SK-N-SH (cell line): ENCODE data around the gene ETV3L. TPM values are rescaled to one million over a fixed set of nuclear protein-coding genes. Genes with fewer than 3 reads are reported as not detected.

Experiments used
- CTCF ChIA-PET: fragments of 300-600, 350-600 bp; formaldehyde crosslinking; extraction: SDS; loops from one replicate; lab custom pipeline; 2021; lab: Yijun Ruan, JAX
- POLR2A ChIA-PET: fragments of 350-600 bp; sonication (Branson Sonifier 250); formaldehyde crosslinking; extraction: SDS; loops from one replicate; lab custom pipeline; 2020; ENCODE audit warnings: antibody characterized with exemption, inconsistent platforms; lab: Yijun Ruan, JAX
- DNase-seq: peaks from one replicate; pipeline ENCODE4 v3.0.0; 2012
- H2AFZ ChIP-seq: fragments of 200-600 bp; sonication (generic); 2 replicates; pipeline ENCODE4 v1.8.1; 2016; ENCODE audit warnings: antibody characterized with exemption, mild to moderate bottlenecking, low read depth
- H3F3A ChIP-seq: fragments of 200-600 bp; sonication (generic); replicated peaks from 2 replicates; pipeline ENCODE3; 2016; ENCODE audit warnings: antibody characterized with exemption, mild to moderate bottlenecking; ENCODE audit not compliant: insufficient read depth
- H3K27ac ChIP-seq, 2 experiments: fragments of 200-500 bp in 1 of 2; fragments of 200-600 bp in 1 of 2; sonication (Bioruptor generic) in 1 of 2; sonication (generic), shearing (Covaris generic) in 1 of 2; 2 replicates each; pipeline versions ENCODE4 v1.5.1 to v1.6.1; 2014 to 2016; ENCODE audit warnings: low read depth in 2 of 2, inconsistent platforms in 1 of 2, low read length in 1 of 2, mild to moderate bottlenecking in 1 of 2, mixed read lengths in 1 of 2
- H3K27me3 ChIP-seq: fragments of 200-600 bp; sonication (generic), shearing (Covaris generic); 2 replicates; pipeline ENCODE4 v1.6.1; 2016; ENCODE audit warnings: mixed run types; ENCODE audit not compliant: insufficient read depth
- H3K36me3 ChIP-seq, 2 experiments: fragments of 200-500 bp in 1 of 2; fragments of 200-600 bp in 1 of 2; sonication (Bioruptor generic) in 1 of 2; sonication (generic) in 1 of 2; replicated peaks in 1 of 2; 2 replicates each; pipeline versions ENCODE3 to v1.5.1; 2014 to 2016; ENCODE audit warnings: low read length in 1 of 2, mild to moderate bottlenecking in 1 of 2; ENCODE audit not compliant: insufficient read depth in 2 of 2, control insufficient read depth in 1 of 2
- H3K4me1 ChIP-seq, 2 experiments: fragments of 200-500 bp in 1 of 2; fragments of 200-600 bp in 1 of 2; sonication (Bioruptor generic) in 1 of 2; sonication (generic), shearing (Covaris generic) in 1 of 2; 2 replicates each; pipeline versions ENCODE4 v1.5.1 to v1.6.1; 2014 to 2016; ENCODE audit warnings: low read depth in 1 of 2, low read length in 1 of 2, mixed run types in 1 of 2; ENCODE audit not compliant: insufficient read depth in 2 of 2, control insufficient read depth in 1 of 2
- H3K4me2 ChIP-seq: fragments of 200-600 bp; sonication (generic), shearing (Covaris generic); 2 replicates; pipeline ENCODE4 v1.6.1; 2017; ENCODE audit warnings: mixed run types
- H3K4me3 ChIP-seq, 2 experiments: fragments of 200-500 bp in 1 of 2; fragments of 200-600 bp in 1 of 2; sonication (Bioruptor generic) in 1 of 2; sonication (generic), shearing (Covaris generic) in 1 of 2; 2 replicates each; pipeline versions ENCODE4 v1.5.1 to v1.8.1; 2014 to 2016; ENCODE audit warnings: low read depth in 2 of 2, inconsistent platforms in 1 of 2, low read length in 1 of 2, mild to moderate bottlenecking in 1 of 2, mixed read lengths in 1 of 2, moderate library complexity in 1 of 2
- H3K79me2 ChIP-seq: fragments of 200-600 bp; sonication (generic); 2 replicates; pipeline ENCODE4 v1.8.1; 2017; ENCODE audit warnings: mild to moderate bottlenecking; ENCODE audit not compliant: insufficient read depth
- H3K9ac ChIP-seq: fragments of 200-600 bp; sonication (generic); 2 replicates; pipeline ENCODE4 v1.6.1; 2017; ENCODE audit warnings: mixed run types
- H3K9me2 ChIP-seq: fragments of 200-600 bp; sonication (generic); 2 replicates; pipeline ENCODE4 v1.6.1; 2017; ENCODE audit warnings: mixed run types
- H3K9me3 ChIP-seq: fragments of 200-600 bp; sonication (generic); 2 replicates; pipeline ENCODE4 v1.6.1; 2017; ENCODE audit warnings: mixed run types, mild to moderate bottlenecking, moderate library complexity
- H4K20me1 ChIP-seq: fragments of 200-600 bp; sonication (generic); 2 replicates; pipeline ENCODE4 v1.6.1; 2017; ENCODE audit warnings: mild to moderate bottlenecking, mixed run types; ENCODE audit not compliant: insufficient read depth
- CHD2 ChIP-seq: fragments of 150-350 bp; IDR thresholded peaks from 2 replicates; pipeline ENCODE4 v1.6.1; 2018; ENCODE audit warnings: low read length; ENCODE audit not compliant: partially characterized antibody
- ELF1 ChIP-seq: IDR thresholded peaks from 2 replicates; pipeline ENCODE4 v1.4.0; 2012
- EZH2phosphoT487 ChIP-seq: fragments of 200-600 bp; sonication (generic); IDR thresholded peaks from 2 replicates; pipeline ENCODE4 v1.6.1; 2017; ENCODE audit warnings: low read depth, mixed run types, mild to moderate bottlenecking, antibody characterized with exemption, moderate library complexity, borderline replicate concordance
- FOXJ3 ChIP-seq: sonication (generic); formaldehyde crosslinking; IDR thresholded peaks from 2 replicates; pipeline ENCODE4 v1.5.1; 2020; ENCODE audit warnings: mild to moderate bottlenecking, missing genetic modification reagents
- FOXM1 ChIP-seq: IDR thresholded peaks from 2 replicates; pipeline ENCODE4 v1.4.0; 2012; ENCODE audit warnings: low read depth, mild to moderate bottlenecking
- GABPA ChIP-seq: IDR thresholded peaks from 2 replicates; pipeline ENCODE4 v1.4.0; 2012; ENCODE audit warnings: low read depth, mild to moderate bottlenecking
- GATA2 ChIP-seq: sonication (generic); formaldehyde crosslinking; IDR thresholded peaks from 2 replicates; pipeline ENCODE4 v1.5.0; 2020; ENCODE audit warnings: mild to moderate bottlenecking, missing genetic modification reagents
- IRF3 ChIP-seq: fragments of 150-350 bp; IDR thresholded peaks from 2 replicates; pipeline ENCODE4 v1.6.1; 2016; ENCODE audit warnings: mild to moderate bottlenecking, low read depth, low read length
- JUND ChIP-seq: IDR thresholded peaks from 2 replicates; pipeline ENCODE4 v1.4.0; 2012
- MAX ChIP-seq: IDR thresholded peaks from 2 replicates; pipeline ENCODE4 v1.4.0; 2012; ENCODE audit warnings: low read depth
- MEF2A ChIP-seq: IDR thresholded peaks from 2 replicates; pipeline ENCODE4 v1.4.0; 2012; ENCODE audit warnings: low read depth, borderline replicate concordance
- MXI1 ChIP-seq: IDR thresholded peaks from 2 replicates; pipeline ENCODE4 v1.6.1; 2012; ENCODE audit warnings: mild to moderate bottlenecking, low read depth, low read length, improper control_type of control experiment
- NFIC ChIP-seq: IDR thresholded peaks from 2 replicates; pipeline ENCODE4 v1.4.0; 2012; ENCODE audit warnings: borderline replicate concordance
- NRF1 ChIP-seq: IDR thresholded peaks from 2 replicates; pipeline ENCODE4 v1.6.1; 2012; ENCODE audit warnings: low read depth, mild to moderate bottlenecking, low read length
- POLR2AphosphoS5 ChIP-seq: IDR thresholded peaks from 2 replicates; pipeline ENCODE4 v1.6.1; 2012; ENCODE audit warnings: low read depth, low read length
- RCOR1 ChIP-seq: fragments of 150-350 bp; IDR thresholded peaks from 2 replicates; pipeline ENCODE4 v1.6.1; 2017; ENCODE audit warnings: antibody characterized with exemption, low read length
- RFX5 ChIP-seq: IDR thresholded peaks from 2 replicates; pipeline ENCODE4 v1.6.1; 2012; ENCODE audit warnings: mild to moderate bottlenecking, improper control_type of control experiment, low read length
- RXRA ChIP-seq: IDR thresholded peaks from 2 replicates; pipeline ENCODE4 v1.4.0; 2012; ENCODE audit warnings: low read depth, mild to moderate bottlenecking, borderline replicate concordance
- SIN3A ChIP-seq: IDR thresholded peaks from 2 replicates; pipeline ENCODE4 v1.6.1; 2012; ENCODE audit warnings: low read depth, mild to moderate bottlenecking, low read length, moderate library complexity, borderline replicate concordance
- SMC3 ChIP-seq: IDR thresholded peaks from 2 replicates; pipeline ENCODE4 v1.6.1; 2012; ENCODE audit warnings: low read depth, low read length, improper control_type of control experiment
- TEAD4 ChIP-seq: IDR thresholded peaks from 2 replicates; pipeline ENCODE4 v1.4.0; 2012; ENCODE audit warnings: mild to moderate bottlenecking, borderline replicate concordance; ENCODE audit not compliant: insufficient read depth
- USF2 ChIP-seq: fragments of 150-350 bp; IDR thresholded peaks from 2 replicates; pipeline ENCODE4 v1.6.1; 2017; ENCODE audit warnings: antibody characterized with exemption, low read length, low read depth, borderline replicate concordance
- YY1 ChIP-seq: IDR thresholded peaks from 2 replicates; pipeline ENCODE4 v1.4.0; 2012; ENCODE audit warnings: low read depth, mild to moderate bottlenecking
- WGBS: methylation state at CpG from one replicate; pipeline ENCODE4 v1.1.6; 2017; ENCODE audit warnings: low lambda C conversion rate; 5-methylcytosine and 5-hydroxymethylcytosine counted together
- polyA plus RNA-seq, 3 experiments: library from polyadenylated mRNA; depleted of rRNA; stranded (reverse); fragments of >200 nt; gene quantifications; 2 replicates each; pipeline ENCODE4 v1.2.3, GENCODE V29; 2012
- TF ChIP-seq, protein P1 (sequence below): IDR thresholded peaks from 2 replicates; pipeline ENCODE4 v1.6.1; 2012; ENCODE audit warnings: mild to moderate bottlenecking, low read depth, low read length, moderate library complexity

The ETV3L gene
- polyA plus RNA-seq, 1 of the 3 experiments (the other 2 are of a cell fraction): not detected

- H3K9ac ChIP-seq: no peak overlapping the region
- POLR2A ChIA-PET: no interaction called here
- DNase-seq: no peak
- TF ChIP-seq YY1 (no peak), RFX5 (no peak), GATA2 (CRISPR knock-in tag) (no peak), SIN3A (no peak), SMC3 (no peak), FOXM1 (no peak), MXI1 (no peak), RXRA (no peak), IRF3 (no peak), MAX (no peak), NRF1 (no peak), MEF2A (no peak), NFIC (no peak), FOXJ3 (CRISPR knock-in tag) (no peak), CHD2 (no peak), ELF1 (no peak)
- TF ChIP-seq, all 33 proteins: peak for 0
- Histone ChIP-seq H3K4me2 (no peak overlapping the region), H3K36me3 (no peaks in the 10 kb centered on the region), H3K4me1 (peaks cover 0 to 11% of the 10 kb centered on the region in 2 experiments; a peak in 1 of 4 replicates), H4K20me1 (no peaks in the 10 kb centered on the region), H3F3A (no peaks in the 10 kb centered on the region), H3K9me3 (no peaks in the 10 kb centered on the region), H3K9me2 (no peaks in the 10 kb centered on the region), H3K27ac (no peak overlapping the region), H3K27me3 (no peaks in the 10 kb centered on the region), H3K4me3 (no peak overlapping the region), H3K79me2 (no peaks in the 10 kb centered on the region), H2AFZ (no peak overlapping the region)
- WGBS: 84% methylated on average over 3 of the region's 3 CpGs
- CTCF ChIA-PET: interaction anchor here (0.7 to 2.8 kb wide), 5 partner anchors 11 to 45 kb away, joined by 3 to 24 read pairs (median 5); partner anchors contain the start of gene ETV3L
These were observed 11.1 kb upstream of the ETV3L start for GRCh38 chr1:157110686-157111085.

GRCh38 chr1:157110003-157110402 is 10.4 kb upstream of the ETV3L start:
- H3K9ac ChIP-seq: no peak overlapping the region
- no peaks in the 10 kb centered on the region for H3K27me3 ChIP-seq
- no peaks in the 10 kb centered on the region for H3K9me2 ChIP-seq
- CTCF ChIA-PET: interaction anchor here (0.7 to 2.8 kb wide), 4 partner anchors 11 to 46 kb away, joined by 3 to 24 read pairs (median 11); partner anchors contain the start of gene ETV3L
- no peaks in the 10 kb centered on the region for H3K36me3 ChIP-seq
- TF ChIP-seq CHD2 (no peak), POLR2AphosphoS5 (no peak), FOXJ3 (CRISPR knock-in tag) (no peak), YY1 (no peak), FOXM1 (no peak), RCOR1 (no peak), SMC3 (no peak), JUND (no peak), RXRA (no peak), GABPA (no peak), USF2 (no peak), EZH2phosphoT487 (no peak), TEAD4 (no peak)
- TF ChIP-seq, protein P1, sequence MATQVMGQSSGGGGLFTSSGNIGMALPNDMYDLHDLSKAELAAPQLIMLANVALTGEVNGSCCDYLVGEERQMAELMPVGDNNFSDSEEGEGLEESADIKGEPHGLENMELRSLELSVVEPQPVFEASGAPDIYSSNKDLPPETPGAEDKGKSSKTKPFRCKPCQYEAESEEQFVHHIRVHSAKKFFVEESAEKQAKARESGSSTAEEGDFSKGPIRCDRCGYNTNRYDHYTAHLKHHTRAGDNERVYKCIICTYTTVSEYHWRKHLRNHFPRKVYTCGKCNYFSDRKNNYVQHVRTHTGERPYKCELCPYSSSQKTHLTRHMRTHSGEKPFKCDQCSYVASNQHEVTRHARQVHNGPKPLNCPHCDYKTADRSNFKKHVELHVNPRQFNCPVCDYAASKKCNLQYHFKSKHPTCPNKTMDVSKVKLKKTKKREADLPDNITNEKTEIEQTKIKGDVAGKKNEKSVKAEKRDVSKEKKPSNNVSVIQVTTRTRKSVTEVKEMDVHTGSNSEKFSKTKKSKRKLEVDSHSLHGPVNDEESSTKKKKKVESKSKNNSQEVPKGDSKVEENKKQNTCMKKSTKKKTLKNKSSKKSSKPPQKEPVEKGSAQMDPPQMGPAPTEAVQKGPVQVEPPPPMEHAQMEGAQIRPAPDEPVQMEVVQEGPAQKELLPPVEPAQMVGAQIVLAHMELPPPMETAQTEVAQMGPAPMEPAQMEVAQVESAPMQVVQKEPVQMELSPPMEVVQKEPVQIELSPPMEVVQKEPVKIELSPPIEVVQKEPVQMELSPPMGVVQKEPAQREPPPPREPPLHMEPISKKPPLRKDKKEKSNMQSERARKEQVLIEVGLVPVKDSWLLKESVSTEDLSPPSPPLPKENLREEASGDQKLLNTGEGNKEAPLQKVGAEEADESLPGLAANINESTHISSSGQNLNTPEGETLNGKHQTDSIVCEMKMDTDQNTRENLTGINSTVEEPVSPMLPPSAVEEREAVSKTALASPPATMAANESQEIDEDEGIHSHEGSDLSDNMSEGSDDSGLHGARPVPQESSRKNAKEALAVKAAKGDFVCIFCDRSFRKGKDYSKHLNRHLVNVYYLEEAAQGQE: no peak
- no peak for DNase-seq
- no peaks in the 10 kb centered on the region for H3K79me2 ChIP-seq
- POLR2A ChIA-PET: no interaction called here
- H3K4me2 ChIP-seq: no peak overlapping the region
- H3K27ac ChIP-seq: no peak overlapping the region
- no peak overlapping the region for H2AFZ ChIP-seq
- 77% methylated on average over 6 of the region's 6 CpGs for WGBS
- H3K4me3 ChIP-seq: no peak overlapping the region
- H3F3A ChIP-seq: no peaks in the 10 kb centered on the region
- no peaks in the 10 kb centered on the region for H4K20me1 ChIP-seq
- peaks cover 0 to 11% of the 10 kb centered on the region in 2 experiments; a peak in 1 of 4 replicates for H3K4me1 ChIP-seq
- no peaks in the 10 kb centered on the region for H3K9me3 ChIP-seq
